ENCODE data around the gene PDCD11. TPM values are rescaled to one million over a fixed set of nuclear protein-coding genes. Genes with fewer than 3 reads are reported as not detected.

Gene PDCD11
- total RNA-seq, 2 donors from 2014 or later = 62.3 to 65.8 TPM

GRCh38 chr10:103454026-103454425, 57.6 kb downstream of the PDCD11 start:
- no peak overlapping the region for H3K27ac Mint-ChIP-seq
- Histone ChIP-seq H3K36me3 (ENCODE audit: control insufficient read depth, insufficient read depth, low read length) (no peaks in the 10 kb centered on the region), H3K9me3 (ENCODE audit: control insufficient read depth, low read length) (no peaks in the 10 kb centered on the region), H3K9ac (ENCODE audit: extremely low read depth, low read length, poor library complexity, severe bottlenecking) (no peak overlapping the region), H3K4me3 (ENCODE audit: low read length) (no peak overlapping the region), H3K4me1 (ENCODE audit: control insufficient read depth, insufficient read depth, low read length) (no peaks in the 10 kb centered on the region), H3K27ac (ENCODE audit: low read depth, low read length) (no peak overlapping the region), H3K27me3 (ENCODE audit: control insufficient read depth, insufficient read depth, low read length, poor library complexity, severe bottlenecking) (no peaks in the 10 kb centered on the region)
- H3K27me3 Mint-ChIP-seq (ENCODE audit: insufficient read depth) = no peaks in the 10 kb centered on the region
- H3K4me1 Mint-ChIP-seq = no peaks in the 10 kb centered on the region
- WGBS, 2 experiments (ENCODE audit: insufficient coverage in 1 of 2, insufficient read length in 1 of 2) = 80 to 88% methylated on average over 1 to 4 of the region's 4 CpGs
- DNase-seq = no peak
- H3K4me3 Mint-ChIP-seq = no peak overlapping the region
- no peak for TF ChIP-seq CTCF (conservative IDR thresholded peaks at IDR 0.05)
- H3K36me3 Mint-ChIP-seq (ENCODE audit: low read depth) = peaks cover 1% of the 10 kb centered on the region
- H3K9me3 Mint-ChIP-seq = no peaks in the 10 kb centered on the region

GRCh38 chr10:103455235-103455634, 58.8 kb downstream of the PDCD11 start:
- H3K9me3 ChIP-seq (ENCODE audit: control insufficient read depth, low read length) = no peaks in the 10 kb centered on the region
- no peak overlapping the region for H3K27ac ChIP-seq (ENCODE audit: low read depth, low read length)
- no peaks in the 10 kb centered on the region for H3K4me1 ChIP-seq (ENCODE audit: control insufficient read depth, insufficient read depth, low read length)
- no peak for DNase-seq
- no peaks in the 10 kb centered on the region for H3K36me3 ChIP-seq (ENCODE audit: control insufficient read depth, insufficient read depth, low read length)
- Mint-ChIP-seq H3K4me1 (no peaks in the 10 kb centered on the region), H3K36me3 (ENCODE audit: low read depth) (no peaks in the 10 kb centered on the region), H3K4me3 (no peak overlapping the region), H3K27me3 (ENCODE audit: insufficient read depth) (no peaks in the 10 kb centered on the region), H3K27ac (no peak overlapping the region), H3K9me3 (no peaks in the 10 kb centered on the region)
- no peak overlapping the region for H3K9ac ChIP-seq (ENCODE audit: extremely low read depth, low read length, poor library complexity, severe bottlenecking)
- no peak for TF ChIP-seq CTCF (conservative IDR thresholded peaks at IDR 0.05)
- no peaks in the 10 kb centered on the region for H3K27me3 ChIP-seq (ENCODE audit: control insufficient read depth, insufficient read depth, low read length, poor library complexity, severe bottlenecking)
- WGBS, 2 experiments (ENCODE audit: insufficient coverage in 1 of 2, insufficient read length in 1 of 2) = 91 to 95% methylated on average over 22 to 25 of the region's 25 CpGs
- no peak overlapping the region for H3K4me3 ChIP-seq (ENCODE audit: low read length)

GRCh38 chr10:103456074-103456660, 59.7 kb downstream of the PDCD11 start:
- no peak for TF ChIP-seq CTCF (conservative IDR thresholded peaks at IDR 0.05)
- no peaks in the 10 kb centered on the region for H3K9me3 Mint-ChIP-seq
- H3K9me3 ChIP-seq (ENCODE audit: control insufficient read depth, low read length) = no peaks in the 10 kb centered on the region
- H3K36me3 Mint-ChIP-seq (ENCODE audit: low read depth) = no peaks in the 10 kb centered on the region
- no peak overlapping the region for H3K4me3 ChIP-seq (ENCODE audit: low read length)
- no peak overlapping the region for H3K9ac ChIP-seq (ENCODE audit: extremely low read depth, low read length, poor library complexity, severe bottlenecking)
- H3K27ac ChIP-seq (ENCODE audit: low read depth, low read length) = no peak overlapping the region
- no peaks in the 10 kb centered on the region for H3K27me3 ChIP-seq (ENCODE audit: control insufficient read depth, insufficient read depth, low read length, poor library complexity, severe bottlenecking)
- WGBS, 2 experiments (ENCODE audit: insufficient coverage in 1 of 2, insufficient read length in 1 of 2) = 93 to 100% methylated on average over 1 to 9 of the region's 9 CpGs
- H3K4me1 ChIP-seq (ENCODE audit: control insufficient read depth, insufficient read depth, low read length) = no peaks in the 10 kb centered on the region
- no peaks in the 10 kb centered on the region for H3K36me3 ChIP-seq (ENCODE audit: control insufficient read depth, insufficient read depth, low read length)
- no peak overlapping the region for H3K4me3 Mint-ChIP-seq
- H3K27ac Mint-ChIP-seq = no peak overlapping the region
- H3K27me3 Mint-ChIP-seq (ENCODE audit: insufficient read depth) = no peaks in the 10 kb centered on the region
- no peak for DNase-seq
- no peaks in the 10 kb centered on the region for H3K4me1 Mint-ChIP-seq

Data from endodermal cell (in vitro differentiated cells).